ENCODE measurements around the gene TSSC4. TPM values are rescaled to one million over a fixed set of nuclear protein-coding genes. Genes with fewer than 3 reads are reported as not detected.
A peak's percentile ranks its signal among the peaks of the same experiment; 100 is the strongest.

TSSC4 gene
- total RNA-seq, 1 experiment from 2014 or later = 26.7 TPM

DNA sequence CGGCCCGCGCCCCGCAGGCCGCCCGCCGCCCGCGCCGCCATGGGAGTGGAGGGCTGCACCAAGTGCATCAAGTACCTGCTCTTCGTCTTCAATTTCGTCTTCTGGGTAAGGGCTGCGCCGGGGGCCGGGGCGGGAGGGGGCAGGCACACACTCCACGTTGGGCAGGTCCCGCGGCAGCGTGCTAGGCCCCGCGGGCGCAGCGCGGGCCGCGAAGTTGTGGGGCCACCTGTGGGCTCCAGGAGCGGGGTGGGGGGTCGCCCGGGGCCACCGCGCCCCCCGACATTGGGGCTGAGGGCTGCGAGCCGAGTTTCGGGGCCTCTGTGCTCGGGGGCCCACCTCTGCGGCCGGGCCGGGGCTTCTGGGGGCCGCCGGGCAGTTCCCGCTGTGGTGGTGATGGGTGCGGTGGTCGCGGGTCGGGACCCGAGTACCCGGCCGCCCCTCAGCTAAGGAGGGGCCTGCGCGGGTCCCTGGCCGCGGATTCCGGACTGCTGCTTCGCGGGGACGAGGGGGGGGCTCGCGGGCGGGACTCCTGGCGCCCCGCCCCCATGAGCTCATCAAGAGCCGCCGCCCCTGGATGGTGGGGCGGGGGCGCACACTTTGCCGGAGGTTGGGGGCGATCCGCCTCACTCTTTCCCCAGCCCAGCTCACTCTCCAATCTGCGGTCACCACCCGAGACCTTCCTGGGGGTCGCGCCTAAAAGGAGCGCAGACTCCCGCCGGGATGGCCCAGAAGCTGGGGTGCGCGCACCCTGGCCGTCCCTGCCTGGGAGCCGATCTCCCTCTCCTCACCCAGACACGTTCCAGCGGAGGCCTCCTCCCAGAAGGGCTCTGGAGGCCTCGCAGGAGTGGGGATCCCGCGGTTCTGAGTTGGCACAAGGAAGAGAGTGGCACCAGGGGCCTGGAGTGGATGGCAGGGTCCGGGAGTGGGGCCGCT is 22.8 kb upstream of the TSSC4 start:
- peaks cover 6% of the 10 kb centered on the region for H3K4me1 ChIP-seq
- peak; percentile 44 to 60 for DNase-seq
- no peaks in the 10 kb centered on the region for H3K27me3 ChIP-seq
- peak overlapping the region; percentile 88 for H3K4me3 ChIP-seq
- H3K36me3 ChIP-seq = no peaks in the 10 kb centered on the region; the same call in 1 of the 2 replicates
- no peaks in the 10 kb centered on the region for H3K9me3 ChIP-seq (replicated peaks)
- H3K27ac ChIP-seq = peak overlapping the region; percentile 44; the same call in 1 of the 2 replicates

GRCh38 chr11:2378527-2379210 is 21.9 kb upstream of the TSSC4 start:
- H3K27me3 ChIP-seq = no peaks in the 10 kb centered on the region
- H3K4me3 ChIP-seq = peak overlapping the region; percentile 88
- H3K27ac ChIP-seq = no peak overlapping the region
- peaks cover 12% of the 10 kb centered on the region for H3K4me1 ChIP-seq
- H3K9me3 ChIP-seq (replicated peaks) = no peaks in the 10 kb centered on the region
- H3K36me3 ChIP-seq = no peaks in the 10 kb centered on the region; the same call in 1 of the 2 replicates
- DNase-seq = no peak

DNA sequence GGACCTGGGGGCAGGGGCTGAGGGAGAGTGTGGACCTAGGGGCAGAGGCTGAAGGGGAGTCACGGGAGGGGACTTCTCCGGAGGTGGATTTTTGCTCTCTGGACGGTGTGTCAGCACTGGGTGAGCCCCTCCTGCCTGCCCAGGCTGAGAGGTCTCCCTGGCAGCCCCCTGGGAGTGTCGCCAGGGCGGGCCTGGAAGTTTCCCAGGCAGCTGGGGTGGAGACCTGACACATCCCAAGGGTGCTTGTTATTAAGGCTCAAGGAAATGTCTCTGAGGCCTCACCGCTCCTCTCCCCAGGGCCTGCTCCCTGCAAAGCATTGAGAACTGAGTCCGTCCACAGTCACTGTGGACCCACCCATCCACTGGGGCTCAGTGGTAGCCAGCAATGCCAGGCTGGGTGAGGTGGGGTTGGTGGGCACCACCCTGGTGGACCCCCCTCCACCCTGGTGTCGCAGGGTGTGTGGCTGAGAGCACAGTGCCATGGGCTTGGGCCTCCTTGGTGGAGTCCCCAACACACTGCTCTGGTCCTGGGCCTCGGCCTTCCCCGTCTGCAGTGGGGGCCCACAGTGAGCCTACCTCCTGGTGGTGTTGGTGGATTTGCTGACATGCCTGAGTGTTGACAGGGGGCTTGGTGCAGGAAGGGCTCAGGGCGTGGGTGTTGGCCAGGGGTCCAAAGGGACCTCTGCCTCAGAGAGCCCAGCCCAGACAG is 20.9 kb upstream of the TSSC4 start:
- Histone ChIP-seq H3K27ac (no peak overlapping the region), H3K9me3 (replicated peaks) (no peaks in the 10 kb centered on the region), H3K4me3 (no peak overlapping the region), H3K27me3 (no peaks in the 10 kb centered on the region), H3K4me1 (peaks cover 12% of the 10 kb centered on the region), H3K36me3 (no peaks in the 10 kb centered on the region; the same call in 1 of the 2 replicates)
- DNase-seq = no peak

DNA sequence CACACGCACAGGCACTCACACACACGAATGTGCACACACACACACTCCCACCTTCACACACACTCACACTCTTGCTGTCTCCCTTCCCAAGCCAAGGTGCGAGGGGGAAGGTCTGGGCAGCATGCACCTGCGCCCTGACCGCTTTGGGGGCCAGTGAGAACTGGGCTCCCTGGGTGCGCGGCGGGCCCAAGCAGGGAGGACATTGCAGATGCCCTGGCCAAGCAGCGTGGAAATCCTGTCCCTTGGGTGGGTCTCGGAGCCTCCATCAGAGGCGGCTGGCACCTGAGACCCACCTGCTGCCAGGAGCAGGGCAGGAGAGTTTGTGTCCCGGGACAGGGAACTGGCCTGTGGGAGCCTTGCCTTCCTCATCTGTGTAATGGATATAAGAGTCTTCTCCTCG is 20.2 kb upstream of the TSSC4 start:
- Histone ChIP-seq H3K4me3 (no peak overlapping the region), H3K36me3 (no peaks in the 10 kb centered on the region; the same call in 1 of the 2 replicates), H3K9me3 (replicated peaks) (no peaks in the 10 kb centered on the region), H3K27ac (no peak overlapping the region), H3K27me3 (no peaks in the 10 kb centered on the region), H3K4me1 (peaks cover 12% of the 10 kb centered on the region)
- no peak for DNase-seq

DNA sequence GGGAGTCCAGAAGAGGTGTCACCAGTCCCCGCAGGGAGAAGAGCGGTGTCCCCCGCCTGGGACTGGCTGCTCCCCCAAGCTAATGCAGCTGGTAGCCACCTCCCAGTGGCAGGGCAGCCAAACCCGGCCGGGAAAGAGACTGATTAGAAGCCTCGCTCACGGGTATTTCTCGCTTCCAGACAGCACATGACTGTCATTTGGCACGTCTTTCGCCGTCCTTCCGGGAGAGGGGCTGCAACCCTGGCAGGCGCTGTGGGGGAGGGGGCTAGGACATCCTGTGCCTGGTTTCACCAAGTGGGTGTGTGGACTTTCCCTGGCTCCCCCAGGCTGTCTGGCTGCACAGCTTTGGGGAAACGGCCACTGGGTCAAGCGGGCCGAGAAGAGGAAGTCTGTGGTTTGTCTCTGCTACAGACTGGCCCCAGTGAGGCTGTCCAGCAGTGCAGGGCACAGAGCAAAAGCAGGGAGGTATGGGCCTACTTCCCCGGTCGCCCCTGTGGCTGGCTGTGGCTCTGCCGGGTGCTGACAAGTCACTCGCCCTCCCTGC is 19.7 kb upstream of the TSSC4 start:
- peaks cover 12% of the 10 kb centered on the region for H3K4me1 ChIP-seq
- no peaks in the 10 kb centered on the region for H3K9me3 ChIP-seq (replicated peaks)
- H3K4me3 ChIP-seq = no peak overlapping the region
- H3K36me3 ChIP-seq = no peaks in the 10 kb centered on the region; the same call in 1 of the 2 replicates
- DNase-seq = no peak
- no peaks in the 10 kb centered on the region for H3K27me3 ChIP-seq
- no peak overlapping the region for H3K27ac ChIP-seq

- Histone ChIP-seq H3K27ac (no peak overlapping the region), H3K27me3 (no peaks in the 10 kb centered on the region), H3K4me1 (peaks cover 12% of the 10 kb centered on the region)
These were observed 18.9 kb upstream of the TSSC4 start for GRCh38 chr11:2381494-2382128.

GRCh38 chr11:2382129-2382517 is 18.4 kb upstream of the TSSC4 start:
- H3K27ac ChIP-seq = no peak overlapping the region
- no peaks in the 10 kb centered on the region for H3K27me3 ChIP-seq
- peaks cover 17% of the 10 kb centered on the region for H3K4me1 ChIP-seq

More at GRCh38 chr11:2381494-2382128, 18.9 kb upstream of the TSSC4 start:
- H3K36me3 ChIP-seq = no peaks in the 10 kb centered on the region; the same call in 1 of the 2 replicates
- H3K9me3 ChIP-seq (replicated peaks) = no peaks in the 10 kb centered on the region
- DNase-seq = no peak
- no peak overlapping the region for H3K4me3 ChIP-seq

GRCh38 chr11:2382936-2383851 is 17.4 kb upstream of the TSSC4 start:
- peak; percentile 53 to 59 for DNase-seq
- Histone ChIP-seq H3K27me3 (no peaks in the 10 kb centered on the region), H3K36me3 (no peaks in the 10 kb centered on the region; the same call in 1 of the 2 replicates), H3K9me3 (replicated peaks) (no peaks in the 10 kb centered on the region), H3K4me1 (peaks cover 19% of the 10 kb centered on the region), H3K4me3 (no peak overlapping the region), H3K27ac (0 out of 2 replicates have a peak overlapping the region, but pooled peaks have one; percentile 22)

More at GRCh38 chr11:2382129-2382517, 18.4 kb upstream of the TSSC4 start:
- H3K4me3 ChIP-seq = no peak overlapping the region
- no peaks in the 10 kb centered on the region; the same call in 1 of the 2 replicates for H3K36me3 ChIP-seq
- DNase-seq = no peak
- H3K9me3 ChIP-seq (replicated peaks) = no peaks in the 10 kb centered on the region

DNA sequence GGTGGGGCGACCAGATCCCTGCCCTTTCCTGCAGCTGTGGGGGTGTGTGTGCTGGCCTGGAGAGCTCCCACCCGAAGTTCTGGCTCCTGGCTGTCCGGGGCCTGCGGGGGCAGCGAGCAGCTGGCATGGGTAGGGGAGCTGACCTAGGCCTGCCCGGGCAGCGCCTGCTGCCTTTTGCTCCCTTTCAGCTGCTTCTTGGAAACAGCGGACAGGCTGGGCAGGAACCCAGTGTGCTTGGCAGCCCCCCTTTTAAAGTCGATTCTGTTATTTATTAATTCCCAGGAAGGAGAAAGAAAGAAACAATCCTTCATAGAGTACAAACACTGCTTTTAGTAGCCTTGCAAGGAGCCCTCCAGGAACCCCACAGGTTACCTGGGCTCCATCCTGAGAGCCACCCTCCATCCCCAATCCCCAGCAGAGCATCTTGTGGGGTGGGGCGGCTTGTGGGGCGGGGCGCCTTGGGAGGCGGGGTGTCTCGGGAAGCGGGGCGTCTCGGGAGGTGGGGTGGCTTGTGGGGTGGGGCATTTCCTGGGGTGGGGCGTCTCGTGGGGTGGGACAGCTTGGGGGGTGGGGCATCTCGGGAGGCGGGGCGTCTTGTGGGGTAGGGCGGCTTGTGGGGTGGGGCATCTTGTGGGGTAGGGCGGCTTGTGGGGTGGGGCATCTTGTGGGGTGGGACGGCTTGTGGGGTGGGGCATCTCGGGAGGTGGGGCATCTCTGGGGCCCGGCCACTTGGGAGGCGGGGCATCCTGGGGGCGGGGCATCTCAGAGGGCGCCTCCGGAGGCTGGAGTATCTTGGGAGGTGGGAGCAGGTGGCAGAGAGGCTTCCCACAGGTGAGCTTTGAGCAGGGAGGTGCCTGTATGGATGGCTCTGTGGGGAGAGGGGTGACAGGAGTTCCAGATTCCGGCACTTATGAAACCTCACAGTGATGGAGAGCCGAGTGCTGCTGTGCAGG is 16.4 kb upstream of the TSSC4 start:
- Histone ChIP-seq H3K9me3 (replicated peaks) (no peaks in the 10 kb centered on the region), H3K36me3 (no peaks in the 10 kb centered on the region; the same call in 1 of the 2 replicates), H3K4me3 (no peak overlapping the region), H3K4me1 (peaks cover 23% of the 10 kb centered on the region), H3K27me3 (no peaks in the 10 kb centered on the region), H3K27ac (no peak overlapping the region)
- DNase-seq = no peak

GRCh38 chr11:2385156-2386151 is 15.1 kb upstream of the TSSC4 start:
- H3K4me1 ChIP-seq = peaks cover 31% of the 10 kb centered on the region

DNA sequence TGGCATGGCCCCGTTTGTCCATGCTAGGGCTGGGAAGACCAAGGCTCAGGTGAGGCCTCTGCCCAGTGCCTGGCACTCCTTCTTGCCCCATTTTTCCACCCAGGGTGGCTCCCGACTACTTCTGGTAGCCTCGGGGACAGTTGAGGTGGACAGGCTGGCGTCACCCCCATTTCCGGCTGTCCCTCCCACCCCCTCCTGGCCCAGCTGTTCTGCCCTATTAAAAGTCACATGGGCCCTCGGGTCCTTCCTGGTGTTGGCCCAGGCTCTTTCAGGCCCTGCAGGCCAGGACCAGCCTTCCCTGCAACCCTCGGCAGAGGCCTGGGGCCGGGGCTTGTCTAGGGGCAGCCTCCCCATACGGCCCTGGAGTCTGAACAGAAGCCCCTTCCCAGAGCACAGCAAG is 14.0 kb upstream of the TSSC4 start:
- H3K27ac ChIP-seq = no peak overlapping the region
- H3K36me3 ChIP-seq = no peaks in the 10 kb centered on the region
- H3K9me3 ChIP-seq (replicated peaks) = no peaks in the 10 kb centered on the region
- no peak for DNase-seq
- no peaks in the 10 kb centered on the region for H3K27me3 ChIP-seq
- H3K4me3 ChIP-seq = no peak overlapping the region
- peaks cover 32% of the 10 kb centered on the region for H3K4me1 ChIP-seq

More at GRCh38 chr11:2385156-2386151, 15.1 kb upstream of the TSSC4 start:
- DNase-seq = no peak
- Histone ChIP-seq H3K4me3 (no peak overlapping the region), H3K27ac (no peak overlapping the region), H3K9me3 (replicated peaks) (no peaks in the 10 kb centered on the region), H3K36me3 (no peaks in the 10 kb centered on the region; the same call in 1 of the 2 replicates), H3K27me3 (no peaks in the 10 kb centered on the region)
